SH-SY5Y (cell line): Measurements from ENCODE around the gene LOXL1.

Experiments
- GATA2 ChIP-seq: IDR thresholded peaks from 2 replicates; pipeline ENCODE4 v1.6.1; 2011; ENCODE audit warnings: mild to moderate bottlenecking, low read depth, low read length
- GATA3 ChIP-seq: IDR thresholded peaks from 2 replicates; pipeline ENCODE4 v1.6.1; 2011; ENCODE audit warnings: low read depth, mild to moderate bottlenecking, low read length, moderate library complexity

GRCh38 chr15:73886717-73887345 is 39.4 kb upstream of the LOXL1 start:
- no peak for TF ChIP-seq GATA2
- no peak for TF ChIP-seq GATA3
